Measurements from ENCODE around the gene CEP44.
A peak's percentile ranks its signal among the peaks of the same experiment; 100 is the strongest.
"Not testable (repeated sequence)": the region's sequence is repeated elsewhere in the genome, so short reads cannot be mapped to it uniquely, and the experiment has no call there.

The CEP44 gene

GRCh38 chr4:174279433-174280155, 4.1 kb upstream of the CEP44 start:
- no peak for DNase-seq

GRCh38 chr4:174281182-174281737, 2.5 kb upstream of the CEP44 start:
- DNase-seq = no peak

- DNase-seq = no peak
These were observed 1.8 kb upstream of the CEP44 start for GRCh38 chr4:174281901-174282300.

- DNase-seq = peak; percentile 91
These were observed 740 bp upstream of the CEP44 start for GRCh38 chr4:174282836-174283506.

GRCh38 chr4:174284487-174284886, 776 bp downstream of the CEP44 start:
- no peak for DNase-seq

- DNase-seq = no peak
These were observed 3.2 kb downstream of the CEP44 start for GRCh38 chr4:174286870-174287269.

GRCh38 chr4:174292473-174292872, 8.8 kb downstream of the CEP44 start:
- no peak for DNase-seq

GRCh38 chr4:174294641-174295040, 10.9 kb downstream of the CEP44 start:
- not testable (repeated sequence) for DNase-seq

GRCh38 chr4:174295142-174295541, 11.4 kb downstream of the CEP44 start:
- DNase-seq = not testable (repeated sequence)

GRCh38 chr4:174303687-174304086, 20.0 kb downstream of the CEP44 start:
- DNase-seq = no peak

- DNase-seq = no peak
These were observed 21.0 kb downstream of the CEP44 start for GRCh38 chr4:174304664-174305063.

GRCh38 chr4:174305961-174306360, 22.2 kb downstream of the CEP44 start:
- DNase-seq = no peak

GRCh38 chr4:174307694-174308093, 24.0 kb downstream of the CEP44 start:
- DNase-seq = no peak

- no peak for DNase-seq
These were observed 29.3 kb downstream of the CEP44 start for GRCh38 chr4:174312993-174313392.

- no peak for DNase-seq
These were observed 30.6 kb downstream of the CEP44 start for GRCh38 chr4:174314274-174314673.

GRCh38 chr4:174314770-174315169, 31.1 kb downstream of the CEP44 start:
- no peak for DNase-seq

- DNase-seq = no peak
These were observed 32.8 kb downstream of the CEP44 start for GRCh38 chr4:174316546-174316945.

GRCh38 chr4:174316954-174317353, 33.2 kb downstream of the CEP44 start:
- DNase-seq = no peak

GRCh38 chr4:174317531-174317930, 33.8 kb downstream of the CEP44 start:
- no peak for DNase-seq

GRCh38 chr4:174318829-174319764, 35.4 kb downstream of the CEP44 start:
- DNase-seq = peak; percentile 45

- DNase-seq = no peak
These were observed 36.9 kb downstream of the CEP44 start for GRCh38 chr4:174320494-174321199.

- DNase-seq = no peak
These were observed 40.5 kb downstream of the CEP44 start for GRCh38 chr4:174324236-174324635.
